NOMO-1 treated with DMSO at 0.1 percent for 48 hours (cell line): Measurements from ENCODE around the gene NHLRC2.
A peak's percentile ranks its signal among the peaks of the same experiment; 100 is the strongest.

Experiments
- DNase-seq: peaks from one replicate; lab custom pipeline; 2025; ENCODE audit not compliant: unreplicated experiment; lab: John Stamatoyannopoulos, UW

Gene NHLRC2

DNA sequence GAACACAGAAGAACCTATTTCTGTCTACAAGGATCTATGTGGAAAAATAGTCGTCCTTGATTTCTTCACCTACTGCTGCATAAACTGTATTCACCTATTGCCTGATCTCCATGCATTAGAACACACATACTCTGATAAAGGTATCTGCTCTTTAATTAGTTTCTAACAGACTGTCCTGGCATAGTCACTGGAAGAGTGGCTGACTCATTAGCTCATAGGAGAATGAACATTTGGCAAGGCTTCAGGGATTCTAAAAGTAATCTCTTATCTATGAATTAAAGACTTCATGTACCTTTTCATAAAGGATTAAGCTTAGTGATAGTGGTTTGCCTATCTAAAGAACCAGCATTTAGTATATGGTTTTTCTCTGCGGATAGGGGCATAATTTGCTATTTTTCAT is 4.1 kb downstream of the NHLRC2 start:
- DNase-seq = no peak

GRCh38 chr10:113859261-113859660 is 4.8 kb downstream of the NHLRC2 start:
- DNase-seq = peak; percentile 41

- DNase-seq = peak; percentile 82
Observed at GRCh38 chr10:113865901-113866300, 11.4 kb downstream of the NHLRC2 start.

- DNase-seq = no peak
Observed at GRCh38 chr10:113866551-113867394, 12.3 kb downstream of the NHLRC2 start.

DNA sequence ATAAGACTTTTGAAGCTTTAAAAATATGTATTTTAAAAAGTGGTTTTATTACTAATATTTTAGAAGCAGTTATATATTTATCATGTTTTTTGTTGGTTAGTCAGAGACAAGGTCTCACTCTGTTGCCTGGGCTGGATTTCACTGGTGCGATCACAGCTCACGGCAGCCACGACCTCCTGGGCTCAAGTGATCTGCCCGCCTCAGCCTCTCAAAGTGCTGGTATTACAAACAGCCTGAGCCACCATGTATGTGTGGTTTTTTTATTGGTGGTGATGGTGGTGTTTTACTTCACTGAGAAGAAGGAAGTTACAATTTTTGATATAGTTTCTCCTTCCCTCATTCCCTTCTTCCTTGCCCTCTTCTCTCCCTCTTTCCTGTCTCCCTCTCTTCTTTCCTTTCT is 13.4 kb downstream of the NHLRC2 start:
- DNase-seq = peak; percentile 14

GRCh38 chr10:113869789-113870188 is 15.3 kb downstream of the NHLRC2 start:
- DNase-seq = no peak

- DNase-seq = peak; percentile 14
Observed at GRCh38 chr10:113872139-113873030, 17.9 kb downstream of the NHLRC2 start.

DNA sequence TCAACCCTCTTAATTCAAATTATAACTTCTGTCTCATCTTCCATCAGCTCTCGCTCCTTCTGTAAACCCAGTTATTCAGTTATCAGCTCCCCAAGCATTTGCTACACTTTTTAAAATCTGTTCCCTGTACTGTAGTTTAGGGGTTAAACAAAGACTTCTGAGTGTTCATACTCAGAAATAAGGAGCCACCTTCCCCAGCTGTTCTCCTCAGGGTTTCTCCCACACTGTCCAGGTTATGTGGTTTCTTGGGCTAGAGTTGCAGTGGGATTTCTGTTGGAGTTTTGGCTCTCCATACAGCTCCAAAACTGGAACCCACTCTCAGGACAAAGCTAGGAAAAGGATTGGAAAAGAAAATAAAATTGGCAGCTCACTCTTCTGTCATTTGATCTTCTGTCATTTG is 20.8 kb downstream of the NHLRC2 start:
- no peak for DNase-seq

DNA sequence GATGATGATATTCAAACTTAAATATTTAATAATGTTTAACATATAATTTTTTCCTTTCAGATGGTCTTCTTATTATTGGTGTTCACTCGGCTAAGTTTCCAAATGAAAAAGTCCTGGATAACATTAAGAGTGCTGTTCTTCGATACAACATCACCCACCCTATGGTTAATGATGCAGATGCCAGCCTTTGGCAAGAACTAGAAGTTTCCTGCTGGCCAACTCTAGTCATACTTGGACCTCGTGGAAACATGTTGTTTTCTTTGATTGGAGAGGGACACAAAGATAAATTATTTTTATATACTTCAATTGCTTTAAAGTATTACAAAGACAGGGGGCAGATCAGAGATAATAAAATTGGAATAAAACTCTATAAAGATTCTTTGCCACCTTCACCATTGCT is 22.0 kb downstream of the NHLRC2 start:
- no peak for DNase-seq

GRCh38 chr10:113879691-113880090 is 25.2 kb downstream of the NHLRC2 start:
- no peak for DNase-seq

GRCh38 chr10:113880236-113880635 is 25.8 kb downstream of the NHLRC2 start:
- DNase-seq = no peak

GRCh38 chr10:113882240-113882639 is 27.8 kb downstream of the NHLRC2 start:
- no peak for DNase-seq

GRCh38 chr10:113889911-113890310 is 35.5 kb downstream of the NHLRC2 start:
- no peak for DNase-seq

- no peak for DNase-seq
Observed at GRCh38 chr10:113890769-113891168, 36.3 kb downstream of the NHLRC2 start.

- DNase-seq = no peak
Observed at GRCh38 chr10:113891476-113891875, 37.0 kb downstream of the NHLRC2 start.

- no peak for DNase-seq
Observed at GRCh38 chr10:113893570-113893969, 39.1 kb downstream of the NHLRC2 start.

DNA sequence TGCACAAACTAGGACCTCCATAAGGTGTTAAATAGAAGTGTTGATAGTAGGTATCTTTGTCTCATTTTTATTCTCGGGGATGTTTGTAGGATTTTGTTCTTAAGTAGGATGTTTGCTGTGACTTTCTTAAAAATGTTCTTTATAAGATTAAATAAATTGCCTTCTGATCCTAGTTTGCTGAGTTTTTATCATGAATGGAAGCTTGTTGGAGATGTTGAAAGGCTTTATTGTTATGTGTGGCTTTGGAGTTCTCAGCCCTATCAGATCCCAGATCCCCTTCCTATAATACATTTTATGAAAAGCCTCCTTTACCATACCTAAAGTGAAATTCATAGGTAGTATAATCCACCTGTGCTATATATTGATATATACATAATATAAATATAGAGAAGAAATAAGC is 40.1 kb downstream of the NHLRC2 start:
- no peak for DNase-seq

- DNase-seq = no peak
Observed at GRCh38 chr10:113895018-113895417, 40.6 kb downstream of the NHLRC2 start.

- no peak for DNase-seq
Observed at GRCh38 chr10:113897693-113898618, 43.5 kb downstream of the NHLRC2 start.

- DNase-seq = no peak
Observed at GRCh38 chr10:113899952-113900598, 45.6 kb downstream of the NHLRC2 start.
